ENCODE results near the gene LMTK2.

Gene LMTK2

DNA sequence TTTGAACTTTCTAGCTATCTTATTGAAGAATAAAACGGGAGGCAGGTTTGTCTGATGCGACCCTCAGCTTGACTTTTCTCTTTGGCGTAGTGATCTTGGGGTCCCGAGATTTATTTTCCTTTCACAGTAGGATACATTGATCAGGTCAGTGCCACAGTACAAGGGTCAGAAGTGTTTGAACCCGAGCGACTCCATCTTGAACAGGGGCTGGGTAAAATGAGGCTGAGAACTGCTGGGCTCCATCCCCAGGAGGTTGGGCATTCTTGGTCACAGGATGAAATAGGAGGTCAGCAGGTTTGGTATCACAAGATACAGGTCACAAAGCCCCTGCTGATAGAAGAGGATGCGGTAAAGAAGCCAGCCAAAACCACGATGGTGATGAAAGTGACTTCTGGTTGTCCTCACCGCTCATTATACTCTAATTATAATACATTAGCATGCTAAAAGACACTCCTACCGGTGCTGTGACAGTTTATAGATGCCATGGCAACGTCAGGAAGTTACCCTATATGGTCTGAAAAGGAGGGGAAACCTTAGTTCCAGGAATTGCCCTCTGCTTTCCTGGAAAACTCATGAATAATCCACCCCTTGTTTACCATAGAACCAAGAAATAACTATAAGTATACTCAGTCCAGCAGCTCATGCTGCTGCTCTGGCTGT, 148.4 kb downstream of the LMTK2 start:
- intact Hi-C loops (cut with DNase I; ENCODE audit: low total_unique reads), result no loop called here
- TF ChIP-seq CTCF (IDR thresholded peaks at IDR 0.05), result no peak

GRCh38 chr7:98256431-98256830, 149.8 kb downstream of the LMTK2 start:
- H3K36me3 ChIP-seq, result peaks cover 7 to 30% (median 19%) of the 10 kb centered on the region in 3 donors
- no peak for DNase-seq
- no peak overlapping the region for H3K4me3 ChIP-seq
- H3K27ac ChIP-seq, result no peak overlapping the region
- H3K9me3 ChIP-seq, result no peaks in the 10 kb centered on the region
- no peak for TF ChIP-seq CTCF (IDR thresholded peaks at IDR 0.05)
- H3K27me3 ChIP-seq, result no peaks in the 10 kb centered on the region
- intact Hi-C loops (cut with DNase I; ENCODE audit: low total_unique reads), result no loop called here
- H3K4me1 ChIP-seq, result peaks cover 0 to 15% (median 10%) of the 10 kb centered on the region in 4 donors

More for the DNA sequence above, 148.4 kb downstream of the LMTK2 start:
- Histone ChIP-seq H3K27ac (no peak overlapping the region), H3K9me3 (no peaks in the 10 kb centered on the region), H3K4me3 (no peak overlapping the region), H3K36me3 (peaks cover 7 to 18% (median 17%) of the 10 kb centered on the region in 3 donors), H3K4me1 (peaks cover 0 to 27% (median 21%) of the 10 kb centered on the region in 4 donors), H3K27me3 (no peaks in the 10 kb centered on the region)
- no peak for DNase-seq

DNA sequence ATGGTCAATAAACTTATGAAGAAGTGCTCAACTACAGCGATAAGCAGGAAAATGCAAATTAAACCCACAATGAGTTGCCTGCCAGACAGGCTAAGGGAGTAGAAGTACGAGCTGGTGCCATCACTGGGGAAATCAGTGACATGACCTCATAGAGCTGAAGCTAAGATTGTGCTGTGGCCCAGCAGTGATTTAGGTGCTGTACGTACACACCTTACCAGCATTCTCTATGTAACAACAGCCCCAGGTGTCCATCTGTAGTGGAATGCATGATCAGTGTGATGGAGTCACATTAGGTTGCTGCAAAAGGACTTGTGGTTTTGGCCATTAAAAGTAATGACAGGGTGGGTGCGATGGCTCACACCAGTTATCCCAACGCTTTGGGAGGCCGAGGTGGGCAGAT, 151.0 kb downstream of the LMTK2 start:
- H3K36me3 ChIP-seq, result peaks cover 7 to 40% (median 22%) of the 10 kb centered on the region in 3 donors
- no peak overlapping the region for H3K4me3 ChIP-seq
- H3K4me1 ChIP-seq, result peaks cover 0 to 11% (median 8%) of the 10 kb centered on the region in 4 donors
- H3K9me3 ChIP-seq, result no peaks in the 10 kb centered on the region
- no peak for TF ChIP-seq CTCF (IDR thresholded peaks at IDR 0.05)
- H3K27me3 ChIP-seq, result no peaks in the 10 kb centered on the region
- no peak overlapping the region for H3K27ac ChIP-seq
- DNase-seq, result no peak
- intact Hi-C loops (cut with DNase I; ENCODE audit: low total_unique reads), result no loop called here
